IMR-90 (cell line): ENCODE measurements around the gene MFAP2. TPM values are rescaled to one million over a fixed set of nuclear protein-coding genes. Genes with fewer than 3 reads are reported as not detected.

ENCODE experiments used
- ATAC-seq: fragments of 200-7000 bp; cut with Tn5 transposase; 2 replicates; pipeline ENCODE4 v1.9.1; 2020; ENCODE audit warnings: low read depth, mild to moderate bottlenecking, moderate library complexity
- BruUV-seq: library from RNA; stranded (reverse); fragments of 400-500 nt; replicated peaks from 2 replicates; lab custom pipeline; 2021; lab: Mats Ljungman, UMichigan
- CTCF ChIA-PET: fragments of 300-600 bp; formaldehyde crosslinking; extraction: SDS; loops from one replicate; lab custom pipeline; 2021; ENCODE audit warnings: antibody characterized with exemption; lab: Yijun Ruan, JAX
- POLR2A ChIA-PET: fragments of 300-600 bp; sonication (Branson Sonifier 250); formaldehyde crosslinking; loops from one replicate; lab custom pipeline; 2022; ENCODE audit warnings: antibody characterized with exemption; ENCODE audit not compliant: unreplicated experiment; lab: Charles Lee
- DNase-seq: peaks from one replicate; pipeline ENCODE4 v3.0.0; 2013
- H2AFZ ChIP-seq: replicated peaks from 2 replicates; pipeline ENCODE3; 2013; ENCODE audit warnings: low read length, mild to moderate bottlenecking; ENCODE audit not compliant: poor library complexity
- H2AK5ac ChIP-seq: 2 replicates; pipeline ENCODE4 v1.6.1; 2013; ENCODE audit warnings: low read depth, low read length, inconsistent platforms
- H2AK9ac ChIP-seq: replicated peaks from 2 replicates; pipeline ENCODE3; 2013; ENCODE audit warnings: mild to moderate bottlenecking, low read depth, low read length, moderate library complexity; ENCODE audit not compliant: poor library complexity
- H2BK120ac ChIP-seq: 2 replicates; pipeline ENCODE4 v1.6.1; 2013; ENCODE audit warnings: low read depth, low read length, inconsistent platforms
- H2BK15ac ChIP-seq: 3 replicates; pipeline ENCODE4 v1.6.1; 2013; ENCODE audit warnings: low read depth, low read length, inconsistent platforms
- H2BK20ac ChIP-seq: 2 replicates; pipeline ENCODE4 v1.6.1; 2013; ENCODE audit warnings: low read depth, mild to moderate bottlenecking, inconsistent platforms, low read length, moderate library complexity
- H2BK5ac ChIP-seq: 2 replicates; pipeline ENCODE4 v1.6.1; 2013; ENCODE audit warnings: mild to moderate bottlenecking, low read depth, low read length, inconsistent platforms; ENCODE audit not compliant: poor library complexity, severe bottlenecking
- H3K14ac ChIP-seq: replicated peaks from 2 replicates; pipeline ENCODE4 v1.6.1; 2013; ENCODE audit warnings: low read depth, low read length, inconsistent platforms
- H3K18ac ChIP-seq: 2 replicates; pipeline ENCODE4 v1.6.1; 2013; ENCODE audit warnings: low read depth, low read length, control low read depth
- H3K23ac ChIP-seq: 2 replicates; pipeline ENCODE4 v1.6.1; 2013; ENCODE audit warnings: low read depth, low read length, inconsistent platforms
- H3K27ac ChIP-seq: 2 replicates; pipeline ENCODE4 v1.5.1; 2013; ENCODE audit warnings: mild to moderate bottlenecking, control low read depth, low read length; ENCODE audit not compliant: insufficient read depth
- H3K27me3 ChIP-seq: 2 replicates; pipeline ENCODE4 v1.6.1; 2013; ENCODE audit warnings: low read length; ENCODE audit not compliant: control insufficient read depth, insufficient read depth
- H3K36me3 ChIP-seq: 2 replicates; pipeline ENCODE4 v1.6.1; 2013; ENCODE audit warnings: low read length, mixed read lengths; ENCODE audit not compliant: control insufficient read depth, insufficient read depth
- H3K4ac ChIP-seq: 2 replicates; pipeline ENCODE4 v1.6.1; 2013; ENCODE audit warnings: low read depth, low read length, inconsistent platforms
- H3K4me1 ChIP-seq: 2 replicates; pipeline ENCODE4 v1.6.1; 2013; ENCODE audit warnings: low read length, mixed read lengths; ENCODE audit not compliant: control insufficient read depth, insufficient read depth
- H3K4me2 ChIP-seq: 2 replicates; pipeline ENCODE4 v1.6.1; 2013; ENCODE audit warnings: low read depth, mild to moderate bottlenecking, control low read depth, low read length, moderate library complexity
- H3K4me3 ChIP-seq: 2 replicates; pipeline ENCODE4 v1.5.1; 2013; ENCODE audit warnings: low read depth, mild to moderate bottlenecking, control low read depth, low read length, moderate library complexity; ENCODE audit not compliant: insufficient read depth
- H3K56ac ChIP-seq: 2 replicates; pipeline ENCODE4 v1.6.1; 2013; ENCODE audit warnings: low read length, inconsistent platforms; ENCODE audit not compliant: insufficient read depth; ENCODE audit errors: extremely low read depth
- H3K79me1 ChIP-seq, 2 experiments: 2 replicates each; pipeline ENCODE4 v1.6.1; 2013; ENCODE audit warnings: low read length in 2 of 2, inconsistent platforms in 1 of 2, low read depth in 1 of 2
- H3K9ac ChIP-seq: 2 replicates; pipeline ENCODE4 v1.6.1; 2013; ENCODE audit warnings: low read depth, low read length, control low read depth
- H3K9me1 ChIP-seq: 2 replicates; pipeline ENCODE4 v1.6.1; 2013; ENCODE audit warnings: low read length, inconsistent platforms; ENCODE audit not compliant: insufficient read depth
- H3K9me3 ChIP-seq: 2 replicates; pipeline ENCODE4 v1.6.1; 2013; ENCODE audit warnings: low read length; ENCODE audit not compliant: control insufficient read depth, insufficient read depth
- H4K20me1 ChIP-seq: 2 replicates; pipeline ENCODE4 v1.6.1; 2013; ENCODE audit warnings: low read length, inconsistent platforms; ENCODE audit not compliant: insufficient read depth
- H4K5ac ChIP-seq: 2 replicates; pipeline ENCODE4 v1.6.1; 2013; ENCODE audit warnings: mild to moderate bottlenecking, low read depth, low read length, control low read depth
- H4K8ac ChIP-seq, 2 experiments: 2 replicates each; pipeline ENCODE4 v1.6.1; 2013; ENCODE audit warnings: low read depth in 2 of 2, low read length in 2 of 2, control low read depth in 1 of 2, inconsistent platforms in 1 of 2
- H4K91ac ChIP-seq: 2 replicates; pipeline ENCODE4 v1.6.1; 2013; ENCODE audit warnings: low read depth, low read length, inconsistent platforms; ENCODE audit not compliant: insufficient read depth
- BHLHE40 ChIP-seq: fragments of 150-350 bp; IDR thresholded peaks from 2 replicates; pipeline ENCODE4 v1.6.1; 2016; ENCODE audit warnings: mild to moderate bottlenecking, low read depth, low read length
- CEBPB ChIP-seq: IDR thresholded peaks from 2 replicates; pipeline ENCODE4 v1.6.1; 2012; ENCODE audit warnings: low read depth, low read length, improper control_type of control experiment
- CHD1 ChIP-seq: IDR thresholded peaks from 2 replicates; pipeline ENCODE4 v1.6.1; 2012; ENCODE audit warnings: low read depth, low read length, improper control_type of control experiment
- CTCF ChIP-seq: conservative IDR thresholded peaks from 2 replicates; pipeline ENCODE4 v1.5.1; 2012; ENCODE audit warnings: mild to moderate bottlenecking, low read depth, low read length, improper control_type of control experiment
- ELK1 ChIP-seq: fragments of 150-350 bp; IDR thresholded peaks from 2 replicates; pipeline ENCODE4 v1.6.1; 2016; ENCODE audit warnings: low read depth, mild to moderate bottlenecking, low read length, moderate library complexity, borderline replicate concordance
- MAFK ChIP-seq: IDR thresholded peaks from 2 replicates; pipeline ENCODE4 v1.6.1; 2012; ENCODE audit warnings: low read depth, low read length, improper control_type of control experiment
- MAZ ChIP-seq: IDR thresholded peaks from 2 replicates; pipeline ENCODE4 v1.6.1; 2012; ENCODE audit warnings: low read depth, mild to moderate bottlenecking, low read length, improper control_type of control experiment, moderate library complexity, borderline replicate concordance
- MXI1 ChIP-seq: IDR thresholded peaks from 2 replicates; pipeline ENCODE4 v1.6.1; 2012; ENCODE audit warnings: low read depth, mild to moderate bottlenecking, low read length, moderate library complexity, borderline replicate concordance
- NFE2L2 ChIP-seq: fragments of 150-350 bp; IDR thresholded peaks from 2 replicates; pipeline ENCODE4 v1.6.1; 2016; ENCODE audit warnings: low read depth, mild to moderate bottlenecking, low read length
- RAD21 ChIP-seq: IDR thresholded peaks from 2 replicates; pipeline ENCODE4 v1.6.1; 2012; ENCODE audit warnings: low read length, improper control_type of control experiment
- RCOR1 ChIP-seq: IDR thresholded peaks from 2 replicates; pipeline ENCODE4 v1.6.1; 2012; ENCODE audit warnings: mild to moderate bottlenecking, low read length, improper control_type of control experiment; ENCODE audit not compliant: insufficient replicate concordance
- RFX5 ChIP-seq: IDR thresholded peaks from 2 replicates; pipeline ENCODE4 v1.8.0; 2012; ENCODE audit warnings: low read depth, mild to moderate bottlenecking, low read length, moderate library complexity
- SMC3 ChIP-seq: fragments of 150-350 bp; IDR thresholded peaks from 2 replicates; pipeline ENCODE4 v1.6.1; 2016; ENCODE audit warnings: low read depth, mild to moderate bottlenecking, antibody characterized with exemption, low read length, moderate library complexity
- USF2 ChIP-seq: fragments of 150-350 bp; IDR thresholded peaks from 2 replicates; pipeline ENCODE4 v1.6.1; 2017; ENCODE audit warnings: mild to moderate bottlenecking, antibody characterized with exemption, low read length, low read depth
- WGBS, 2 experiments: methylation state at CpG; one replicate each; pipeline versions ENCODE4 v1.1.5 to v1.1.7; 2013; ENCODE audit warnings: missing lambda C conversion rate in 2 of 2; ENCODE audit not compliant: insufficient read length in 1 of 2; ENCODE audit errors: extremely low coverage in 2 of 2; 5-methylcytosine and 5-hydroxymethylcytosine counted together
- dilution Hi-C: fragments of 300-500 bp; cut with HindIII; formaldehyde crosslinking; loops from one replicate; pipeline ENCODE4 v1.14.3; 2018; ENCODE audit warnings: low sequenced_read_pairs; ENCODE audit not compliant: unreplicated experiment
- in situ Hi-C: fragments of 300-500 bp; cut with MboI; formaldehyde crosslinking; loops from 3 replicates; pipeline ENCODE4 v1.14.3; 2019; ENCODE audit warnings: low sequenced_read_pairs, inconsistent platforms, mixed read lengths
- intact Hi-C: fragments of 100-400 bp; cut with micrococcal nuclease; formaldehyde crosslinking; loops from 2 replicates; pipeline ENCODE4 v1.10.0; 2022
- polyA plus RNA-seq, 3 experiments: library from polyadenylated mRNA; depleted of rRNA; stranded (reverse); fragments of >200 nt; gene quantifications; 2 replicates each; pipeline ENCODE4 v1.2.3, GENCODE V29; 2012; ENCODE audit warnings: low replicate concordance in 1 of 3
- total RNA-seq: library from RNA; depleted of rRNA; stranded (reverse); fragments of >200 nt; gene quantifications from 2 replicates; pipeline ENCODE4 v1.2.3, GENCODE V29; 2012

Gene MFAP2
- total and polyA plus RNA-seq, 2 of the 4 experiments (the other 2 are of a cell fraction) = 3.9 to 13.9 TPM

GRCh38 chr1:16954579-16954978 lies 25.8 kb downstream of the MFAP2 start:
- CTCF ChIA-PET = no interaction called here
- dilution Hi-C loops = no loop called here
- no peak overlapping the region for H3K18ac ChIP-seq
- no peaks in the 10 kb centered on the region for H3K9me1 ChIP-seq
- no peak overlapping the region for H3K56ac ChIP-seq
- no peak overlapping the region for H2AK5ac ChIP-seq
- H3K79me1 ChIP-seq = no peaks in the 10 kb centered on the region
- no peaks in the 10 kb centered on the region for H3K9me3 ChIP-seq
- H3K27ac ChIP-seq = no peak overlapping the region
- H2BK5ac ChIP-seq = no peak overlapping the region
- no peak overlapping the region for H2BK120ac ChIP-seq
- BruUV-seq = no TSS peak
- H3K4me1 ChIP-seq = no peaks in the 10 kb centered on the region
- H4K91ac ChIP-seq = no peak overlapping the region
- no peak overlapping the region for H3K4me3 ChIP-seq
- H3K23ac ChIP-seq = no peak overlapping the region
- H2BK15ac ChIP-seq = no peak overlapping the region
- no peak overlapping the region for H2AK9ac ChIP-seq
- H3K27me3 ChIP-seq = no peaks in the 10 kb centered on the region
- no peak overlapping the region for H3K9ac ChIP-seq
- TF ChIP-seq CTCF (no peak), CEBPB (no peak), MAFK (no peak), CHD1 (no peak), RAD21 (no peak), MAZ (no peak), MXI1 (no peak), NFE2L2 (no peak), SMC3 (no peak), ELK1 (no peak), RFX5 (no peak), USF2 (no peak), BHLHE40 (no peak), RCOR1 (no peak)
- H4K8ac ChIP-seq = no peak overlapping the region
- no peak overlapping the region for H3K4me2 ChIP-seq
- in situ Hi-C loops = no loop called here
- H4K20me1 ChIP-seq = no peaks in the 10 kb centered on the region
- DNase-seq (no peak), ATAC-seq (no peak)
- no peak overlapping the region for H3K4ac ChIP-seq
- POLR2A ChIA-PET = no interaction called here
- H2BK20ac ChIP-seq = no peak overlapping the region
- intact Hi-C loops = no loop called here
- no peak overlapping the region for H3K14ac ChIP-seq
- 95% methylated on average over 11 of the region's 18 CpGs; no CpG with 5 or more reads in 1 of the 2 experiments for WGBS, 2 experiments
- H3K36me3 ChIP-seq = peaks cover 7% of the 10 kb centered on the region
- no peak overlapping the region for H4K5ac ChIP-seq
- no peak overlapping the region for H2AFZ ChIP-seq
